HEK293T (cell line): ENCODE results near the gene MRPS27.

ENCODE experiments used
- ARNT ChIP-seq: fragments of 450-650 bp; IDR thresholded peaks from 2 replicates; pipeline ENCODE4 v1.6.1; 2017; ENCODE audit warnings: mild to moderate bottlenecking
- BHLHE40 ChIP-seq: fragments of 450-650 bp; IDR thresholded peaks from 2 replicates; pipeline ENCODE4 v1.6.1; 2016; ENCODE audit warnings: mild to moderate bottlenecking, moderate library complexity, borderline replicate concordance
- CTBP1 ChIP-seq: fragments of 450-650 bp; IDR thresholded peaks from 2 replicates; pipeline ENCODE4 v1.6.1; 2016; ENCODE audit warnings: borderline replicate concordance
- ELF4 ChIP-seq: fragments of 450-650 bp; IDR thresholded peaks from 2 replicates; pipeline ENCODE4 v1.6.1; 2017; ENCODE audit warnings: antibody characterized with exemption
- FOXA1 ChIP-seq: fragments of 450-650 bp; IDR thresholded peaks from 2 replicates; pipeline ENCODE4 v1.6.1; 2016; ENCODE audit warnings: mild to moderate bottlenecking
- FOXK2 ChIP-seq: fragments of 450-650 bp; IDR thresholded peaks from 2 replicates; pipeline ENCODE4 v1.6.1; 2016; ENCODE audit warnings: mild to moderate bottlenecking
- HDGF ChIP-seq: fragments of 450-650 bp; IDR thresholded peaks from 2 replicates; pipeline ENCODE4 v1.6.1; 2017; ENCODE audit warnings: antibody characterized with exemption, borderline replicate concordance
- NFRKB ChIP-seq: fragments of 450-650 bp; IDR thresholded peaks from 2 replicates; pipeline ENCODE4 v1.6.1; 2016; ENCODE audit warnings: mild to moderate bottlenecking, moderate library complexity
- SP1 ChIP-seq: fragments of 450-650 bp; IDR thresholded peaks from 2 replicates; pipeline ENCODE4 v1.6.1; 2017
- TARDBP ChIP-seq: fragments of 450-650 bp; IDR thresholded peaks from 2 replicates; pipeline ENCODE4 v1.6.1; 2016
- ZNF384 ChIP-seq: fragments of 450-650 bp; IDR thresholded peaks from 2 replicates; pipeline ENCODE4 v1.6.1; 2016
- TF ChIP-seq, protein P1 (sequence below): fragments of 450-650 bp; IDR thresholded peaks from 2 replicates; pipeline ENCODE4 v1.6.1; 2016

DNA sequence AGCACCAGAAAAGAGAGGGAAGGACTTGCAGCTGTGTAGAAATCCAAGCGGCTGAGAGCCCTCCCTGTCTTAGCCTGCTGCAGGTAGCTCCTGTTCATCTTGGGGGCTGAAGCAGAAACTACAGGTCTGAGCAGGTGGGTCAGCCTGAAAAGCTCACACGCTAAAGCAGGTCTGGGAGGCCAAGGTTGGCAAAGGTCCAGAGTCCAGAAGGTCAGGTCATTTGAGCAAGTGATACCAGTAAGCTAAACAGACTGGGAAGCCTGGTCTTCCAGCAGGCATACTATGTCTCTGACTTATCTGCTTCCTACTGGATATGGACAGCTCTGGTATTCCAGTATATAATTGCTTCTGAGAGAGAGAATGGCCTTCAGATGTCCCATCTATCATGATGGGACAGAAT is 26.4 kb upstream of the MRPS27 start:
- TF ChIP-seq CTBP1 (no peak), NFRKB (no peak), BHLHE40 (no peak), FOXA1 (no peak), ZNF384 (no peak), FOXK2 (no peak), SP1 (no peak), TARDBP (no peak), ELF4 (no peak), HDGF (no peak), ARNT (no peak)
- TF ChIP-seq, protein P1, sequence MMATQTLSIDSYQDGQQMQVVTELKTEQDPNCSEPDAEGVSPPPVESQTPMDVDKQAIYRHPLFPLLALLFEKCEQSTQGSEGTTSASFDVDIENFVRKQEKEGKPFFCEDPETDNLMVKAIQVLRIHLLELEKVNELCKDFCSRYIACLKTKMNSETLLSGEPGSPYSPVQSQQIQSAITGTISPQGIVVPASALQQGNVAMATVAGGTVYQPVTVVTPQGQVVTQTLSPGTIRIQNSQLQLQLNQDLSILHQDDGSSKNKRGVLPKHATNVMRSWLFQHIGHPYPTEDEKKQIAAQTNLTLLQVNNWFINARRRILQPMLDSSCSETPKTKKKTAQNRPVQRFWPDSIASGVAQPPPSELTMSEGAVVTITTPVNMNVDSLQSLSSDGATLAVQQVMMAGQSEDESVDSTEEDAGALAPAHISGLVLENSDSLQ, result no peak
